ENCODE results near the gene PLXNA1. TPM values are rescaled to one million over a fixed set of nuclear protein-coding genes. Genes with fewer than 3 reads are reported as not detected.

PLXNA1 gene
- total RNA-seq, 1 donor from 2014 or later, result 24.0 TPM

- H3K36me3 Mint-ChIP-seq (ENCODE audit: low read depth), result no peaks in the 10 kb centered on the region
- peak overlapping the region; percentile 92 for H3K27ac Mint-ChIP-seq
- H3K4me1 Mint-ChIP-seq, result peaks cover 21% of the 10 kb centered on the region
- intact Hi-C loops (cut with micrococcal nuclease), result loop anchor here (1.0 to 10.0 kb wide), 7 partner anchors 71 to 1070 kb away; partner anchors contain the start of genes CHCHD6, SEC61A1 and ZXDC
- DNase-seq, result no peak
- peaks cover 9% of the 10 kb centered on the region for H3K27me3 Mint-ChIP-seq
- H3K9me3 Mint-ChIP-seq, result no peaks in the 10 kb centered on the region
- H3K4me3 Mint-ChIP-seq, result peak overlapping the region; percentile 89
These were observed 817 bp upstream of the PLXNA1 start for GRCh38 chr3:126982126-126982470.

GRCh38 chr3:126983276-126983652 is 349 bp downstream of the PLXNA1 start:
- Mint-ChIP-seq H3K4me3 (no peak overlapping the region), H3K4me1 (peaks cover 20% of the 10 kb centered on the region), H3K27ac (no peak overlapping the region), H3K36me3 (ENCODE audit: low read depth) (no peaks in the 10 kb centered on the region), H3K27me3 (peaks cover 6% of the 10 kb centered on the region), H3K9me3 (no peaks in the 10 kb centered on the region)
- intact Hi-C loops (cut with micrococcal nuclease), result loop anchor here (2.0 to 10.0 kb wide), 4 partner anchors 230 to 1069 kb away; partner anchors contain the start of genes SEC61A1 and ZXDC
- DNase-seq, result peak; percentile 67

GRCh38 chr3:126983653-126984390 is 907 bp downstream of the PLXNA1 start:
- peak overlapping the region; percentile 53 for H3K4me3 Mint-ChIP-seq
- peak; percentile 82 for DNase-seq
- no peaks in the 10 kb centered on the region for H3K9me3 Mint-ChIP-seq
- peaks cover 20% of the 10 kb centered on the region for H3K4me1 Mint-ChIP-seq
- H3K27me3 Mint-ChIP-seq, result peaks cover 6% of the 10 kb centered on the region
- no peaks in the 10 kb centered on the region for H3K36me3 Mint-ChIP-seq (ENCODE audit: low read depth)
- intact Hi-C loops (cut with micrococcal nuclease), result loop anchor here (2.0 to 10.0 kb wide), 4 partner anchors 231 to 1068 kb away; partner anchors contain the start of genes SEC61A1 and ZXDC
- no peak overlapping the region for H3K27ac Mint-ChIP-seq

GRCh38 chr3:126984391-126985131 is 1.6 kb downstream of the PLXNA1 start:
- Mint-ChIP-seq H3K36me3 (ENCODE audit: low read depth) (no peaks in the 10 kb centered on the region), H3K27ac (no peak overlapping the region), H3K9me3 (no peaks in the 10 kb centered on the region), H3K27me3 (peaks cover 6% of the 10 kb centered on the region), H3K4me1 (peaks cover 14% of the 10 kb centered on the region), H3K4me3 (peak overlapping the region; percentile 53)
- no peak for DNase-seq
- intact Hi-C loops (cut with micrococcal nuclease), result loop anchor here (5.0 to 10.0 kb wide), 3 partner anchors 310 to 1068 kb away; partner anchors contain the start of genes SEC61A1 and ZXDC

- DNase-seq, result no peak
- intact Hi-C loops (cut with micrococcal nuclease), result loop anchor here (10.0 kb wide), 1 partner anchor 311 kb away; no protein-coding TSS in a partner anchor
- Mint-ChIP-seq H3K4me3 (peak overlapping the region; percentile 35), H3K27ac (no peak overlapping the region), H3K4me1 (peaks cover 10% of the 10 kb centered on the region), H3K36me3 (ENCODE audit: low read depth) (no peaks in the 10 kb centered on the region), H3K9me3 (no peaks in the 10 kb centered on the region), H3K27me3 (no peaks in the 10 kb centered on the region)
These were observed 2.4 kb downstream of the PLXNA1 start for GRCh38 chr3:126985132-126985985.

GRCh38 chr3:126986001-126986400 is 3.1 kb downstream of the PLXNA1 start:
- no peaks in the 10 kb centered on the region for H3K27me3 Mint-ChIP-seq
- peaks cover 10% of the 10 kb centered on the region for H3K4me1 Mint-ChIP-seq
- H3K4me3 Mint-ChIP-seq, result no peak overlapping the region
- no peak for DNase-seq
- no peaks in the 10 kb centered on the region for H3K9me3 Mint-ChIP-seq
- intact Hi-C loops (cut with micrococcal nuclease), result loop anchor here (10.0 kb wide), 1 partner anchor 311 kb away; no protein-coding TSS in a partner anchor
- no peak overlapping the region for H3K27ac Mint-ChIP-seq
- no peaks in the 10 kb centered on the region for H3K36me3 Mint-ChIP-seq (ENCODE audit: low read depth)

GRCh38 chr3:126987129-126987528 is 4.2 kb downstream of the PLXNA1 start:
- H3K4me3 Mint-ChIP-seq, result no peak overlapping the region
- intact Hi-C loops (cut with micrococcal nuclease), result loop anchor here (10.0 kb wide), 1 partner anchor 312 kb away; no protein-coding TSS in a partner anchor
- H3K27ac Mint-ChIP-seq, result no peak overlapping the region
- no peak for DNase-seq
- peaks cover 4% of the 10 kb centered on the region for H3K4me1 Mint-ChIP-seq
- no peaks in the 10 kb centered on the region for H3K27me3 Mint-ChIP-seq
- H3K36me3 Mint-ChIP-seq (ENCODE audit: low read depth), result no peaks in the 10 kb centered on the region
- H3K9me3 Mint-ChIP-seq, result no peaks in the 10 kb centered on the region

- Mint-ChIP-seq H3K27ac (no peak overlapping the region), H3K9me3 (no peaks in the 10 kb centered on the region), H3K4me1 (peaks cover 2% of the 10 kb centered on the region), H3K36me3 (ENCODE audit: low read depth) (no peaks in the 10 kb centered on the region), H3K4me3 (no peak overlapping the region), H3K27me3 (no peaks in the 10 kb centered on the region)
- intact Hi-C loops (cut with micrococcal nuclease), result loop anchor here (10.0 kb wide), 1 partner anchor 313 kb away; no protein-coding TSS in a partner anchor
- DNase-seq, result no peak
These were observed 4.7 kb downstream of the PLXNA1 start for GRCh38 chr3:126987596-126987995.

GRCh38 chr3:126988451-126989021 is 5.6 kb downstream of the PLXNA1 start:
- H3K4me1 Mint-ChIP-seq, result peaks cover 2% of the 10 kb centered on the region
- H3K4me3 Mint-ChIP-seq, result no peak overlapping the region
- H3K27me3 Mint-ChIP-seq, result no peaks in the 10 kb centered on the region
- intact Hi-C loops (cut with micrococcal nuclease), result loop anchor here (10.0 kb wide), 1 partner anchor 314 kb away; no protein-coding TSS in a partner anchor
- no peak for DNase-seq
- H3K27ac Mint-ChIP-seq, result no peak overlapping the region
- no peaks in the 10 kb centered on the region for H3K36me3 Mint-ChIP-seq (ENCODE audit: low read depth)
- no peaks in the 10 kb centered on the region for H3K9me3 Mint-ChIP-seq

- no peak for DNase-seq
- Mint-ChIP-seq H3K4me3 (no peak overlapping the region), H3K27me3 (no peaks in the 10 kb centered on the region), H3K4me1 (peaks cover 2% of the 10 kb centered on the region), H3K36me3 (ENCODE audit: low read depth) (no peaks in the 10 kb centered on the region), H3K27ac (no peak overlapping the region), H3K9me3 (no peaks in the 10 kb centered on the region)
- intact Hi-C loops (cut with micrococcal nuclease), result loop anchor here (10.0 kb wide), 1 partner anchor 315 kb away; no protein-coding TSS in a partner anchor
These were observed 6.6 kb downstream of the PLXNA1 start for GRCh38 chr3:126989316-126990023.

- no peaks in the 10 kb centered on the region for H3K9me3 Mint-ChIP-seq
- no peak overlapping the region for H3K4me3 Mint-ChIP-seq
- no peaks in the 10 kb centered on the region for H3K36me3 Mint-ChIP-seq (ENCODE audit: low read depth)
- H3K27ac Mint-ChIP-seq, result no peak overlapping the region
- peaks cover 2% of the 10 kb centered on the region for H3K4me1 Mint-ChIP-seq
- no peak for DNase-seq
- intact Hi-C loops (cut with micrococcal nuclease), result no loop called here
- no peaks in the 10 kb centered on the region for H3K27me3 Mint-ChIP-seq
These were observed 7.2 kb downstream of the PLXNA1 start for GRCh38 chr3:126990024-126990700.

GRCh38 chr3:126990890-126991289 is 8.0 kb downstream of the PLXNA1 start:
- Mint-ChIP-seq H3K27ac (no peak overlapping the region), H3K36me3 (ENCODE audit: low read depth) (no peaks in the 10 kb centered on the region), H3K27me3 (no peaks in the 10 kb centered on the region), H3K9me3 (no peaks in the 10 kb centered on the region), H3K4me1 (peaks cover 2% of the 10 kb centered on the region), H3K4me3 (no peak overlapping the region)
- no peak for DNase-seq
- intact Hi-C loops (cut with micrococcal nuclease), result no loop called here

All from activated CD4-positive, alpha-beta T cell treated with anti-CD3 and anti-CD28 coated beads, Interleukin-2, amount 10 ng/mL, durations not matched to agents 24 days and 14 days (primary cell).